ENCODE measurements around the gene DYNC1H1.

GRCh38 chr14:102063808-102064429 lies 99.5 kb downstream of the DYNC1H1 start:
- TF ChIP-seq CTCF (IDR thresholded peaks at IDR 0.05): no peak
- TF ChIP-seq POLR2AphosphoS5 (IDR thresholded peaks at IDR 0.05; ENCODE audit: insufficient read depth in 1 of 2, low read depth in 1 of 2): no peak
- TF ChIP-seq POLR2A (IDR thresholded peaks at IDR 0.05): no peak
